Activated T-helper 1 cell treated with Interleukin-2 at 50 U/mL for 16 hours (primary cell): ENCODE measurements around the gene CD247.
"Not testable (repeated sequence)": the region's sequence is repeated elsewhere in the genome, so short reads cannot be mapped to it uniquely, and the experiment has no call there.

Experiments used
- DNase-seq: peaks from one replicate; pipeline ENCODE4 v3.0.0-alpha.2; 2020; ENCODE audit warnings: low read depth

The CD247 gene

DNA sequence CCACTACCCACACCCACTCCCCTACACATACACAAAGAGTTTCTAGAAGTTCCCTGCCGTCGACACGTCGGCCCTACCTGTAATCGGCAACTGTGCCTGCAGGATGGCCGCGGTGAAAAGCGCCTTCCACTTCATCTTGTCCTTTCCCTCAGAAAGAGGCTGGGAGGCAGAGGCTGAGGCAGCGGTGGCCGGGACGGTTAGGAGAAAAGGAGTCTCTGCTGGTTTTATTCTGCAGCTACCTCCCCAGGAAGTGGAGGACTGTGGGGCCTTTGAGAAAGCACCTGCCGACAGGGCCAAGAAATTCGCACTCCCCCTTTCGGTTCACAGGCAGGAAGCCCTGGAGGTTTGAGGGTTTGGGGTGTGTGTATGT is at the start of gene CD247:
TSS of gene CD247 (minus strand) at position 199 of the 370 bp plus-strand sequence. CDS start at position 135, 64 bp downstream.
- DNase-seq, result peak; percentile 62

DNA sequence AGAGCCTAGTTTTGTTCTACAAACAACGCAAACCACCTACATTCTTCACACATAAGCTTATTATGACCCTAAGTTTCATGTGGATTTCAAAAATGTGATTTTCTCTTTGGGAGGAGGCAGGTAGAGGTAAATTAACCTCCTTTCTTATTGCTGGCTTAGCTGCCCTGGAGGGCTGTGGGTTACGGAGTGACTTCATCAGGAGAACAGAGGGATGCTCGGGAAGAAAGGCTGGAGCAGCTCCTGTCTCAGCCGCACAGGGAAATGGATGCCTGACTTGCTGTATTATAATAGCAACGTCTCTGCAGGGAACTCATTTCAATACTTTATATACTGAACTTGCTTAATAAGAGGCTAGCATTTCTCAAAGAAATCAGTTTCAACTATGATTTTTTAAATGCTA is 49.3 kb upstream of the CD247 start:
- DNase-seq, result no peak

DNA sequence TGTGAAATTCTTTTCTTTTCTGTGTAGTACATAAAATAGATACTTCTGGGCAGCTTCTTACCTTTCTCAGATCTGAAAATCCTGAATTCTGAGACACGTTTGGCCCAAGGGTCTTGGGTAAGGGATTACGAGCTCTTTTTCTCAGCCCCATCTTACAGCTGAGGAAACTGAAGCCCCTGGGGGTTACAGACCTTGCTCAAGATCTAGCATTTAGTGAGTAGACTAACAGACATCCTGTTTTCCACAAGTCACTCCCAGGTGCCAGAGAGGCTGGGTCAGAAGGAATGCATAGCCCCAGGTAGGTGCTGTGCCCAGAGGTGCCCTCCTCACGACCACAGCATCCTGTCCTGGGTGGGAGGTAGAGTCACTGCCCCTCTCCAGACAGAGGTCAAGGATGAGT is 48.4 kb upstream of the CD247 start:
- no peak for DNase-seq

DNA sequence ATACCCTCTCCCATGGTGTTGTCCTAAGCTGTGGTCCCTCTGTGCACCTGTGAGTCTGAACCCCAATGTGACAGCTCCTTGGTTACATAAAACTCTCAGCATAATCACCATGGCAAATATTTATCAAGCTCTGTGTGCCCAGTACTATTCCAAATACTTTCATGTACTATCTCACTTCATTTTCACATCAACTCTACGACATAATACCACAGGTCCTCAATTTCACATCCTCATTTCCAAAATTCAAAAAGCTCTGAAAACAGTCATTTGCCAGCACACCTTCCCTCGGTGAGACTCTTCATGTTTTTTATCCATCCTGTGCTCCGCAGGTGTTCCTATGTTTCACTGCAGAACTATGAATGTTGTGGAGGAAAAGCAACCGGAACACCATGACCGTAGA is 47.6 kb upstream of the CD247 start:
- no peak for DNase-seq

DNA sequence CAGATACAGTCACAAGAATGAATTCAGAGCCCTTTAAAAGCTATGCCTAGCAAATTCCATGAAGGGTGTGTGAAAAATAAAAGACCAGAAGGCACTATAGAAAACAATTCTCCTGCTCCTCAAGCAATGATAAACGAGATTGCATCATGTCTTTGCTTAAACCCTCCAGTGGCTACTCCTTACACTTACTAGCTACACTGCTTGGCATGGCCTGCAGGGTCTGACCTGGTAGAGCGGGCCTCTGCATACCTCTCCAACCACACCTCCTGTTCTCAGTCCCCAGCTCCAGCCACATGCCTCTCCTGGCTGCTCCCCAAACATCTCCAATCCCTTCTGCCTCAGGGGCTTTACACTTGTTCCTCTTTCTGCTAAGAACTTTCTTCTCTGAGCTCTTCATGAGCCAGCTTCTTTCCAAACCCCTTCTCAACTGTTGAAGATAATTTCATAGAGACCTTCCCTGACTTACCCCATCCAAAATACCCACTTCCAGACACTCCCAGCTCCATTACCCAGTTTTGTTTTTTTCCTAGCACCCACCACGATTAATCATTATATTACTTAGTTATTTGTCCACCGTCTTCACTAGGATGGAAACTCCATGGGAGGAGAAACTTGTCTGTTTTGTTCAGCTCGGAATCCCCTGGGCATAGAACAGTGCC is 46.4 kb upstream of the CD247 start:
- DNase-seq, result no peak

DNA sequence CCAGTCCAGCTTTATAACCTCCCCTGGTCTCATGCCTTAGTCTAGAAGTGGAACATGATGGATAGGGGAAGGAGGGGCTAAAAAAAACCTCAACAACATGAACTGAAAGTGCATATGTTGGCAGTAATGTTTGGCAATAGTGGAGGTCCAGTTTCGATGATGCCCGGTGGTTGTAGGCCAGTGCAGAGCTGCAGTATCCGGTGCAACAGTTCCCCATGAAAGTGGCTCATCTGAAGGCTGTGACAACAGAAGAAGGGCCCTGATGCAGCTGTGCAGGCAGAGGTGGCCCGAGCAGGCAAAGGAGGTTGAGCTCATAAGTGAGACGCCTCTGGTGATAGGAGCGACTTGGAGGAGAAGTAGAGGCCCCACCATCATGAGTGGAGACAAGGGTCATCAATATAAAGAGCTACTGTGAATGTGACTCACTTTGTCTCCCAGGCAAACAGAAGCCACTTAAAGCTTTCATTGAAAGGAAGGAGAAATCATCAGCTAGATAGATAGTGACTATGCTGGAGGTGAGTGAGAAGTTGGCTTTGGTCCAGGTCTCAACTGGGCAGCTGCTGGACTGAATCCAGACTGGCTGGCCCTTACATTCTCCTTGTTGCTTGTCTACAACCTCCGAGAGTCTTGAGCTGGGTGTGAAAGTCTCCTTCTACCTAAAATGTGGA is 45.4 kb upstream of the CD247 start:
- DNase-seq, result no peak

DNA sequence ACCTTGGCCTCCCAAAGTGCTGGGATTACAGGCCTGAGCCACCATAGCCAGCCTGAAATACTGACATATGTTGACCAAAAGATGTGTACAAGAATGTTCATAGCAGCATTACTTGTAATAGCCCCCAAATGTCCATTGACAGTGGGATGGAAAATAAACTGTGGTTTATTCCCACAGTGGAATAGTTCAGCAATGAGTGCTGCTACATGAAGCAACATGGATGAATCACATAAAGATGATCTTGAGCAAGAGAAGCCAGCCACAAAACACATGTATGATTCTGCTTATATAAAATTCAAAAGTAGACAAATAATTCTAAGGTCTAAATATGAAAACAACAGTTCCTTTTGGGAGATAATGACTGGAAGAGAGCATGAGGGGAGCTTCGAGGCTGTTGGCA is 44.4 kb upstream of the CD247 start:
- no peak for DNase-seq

DNA sequence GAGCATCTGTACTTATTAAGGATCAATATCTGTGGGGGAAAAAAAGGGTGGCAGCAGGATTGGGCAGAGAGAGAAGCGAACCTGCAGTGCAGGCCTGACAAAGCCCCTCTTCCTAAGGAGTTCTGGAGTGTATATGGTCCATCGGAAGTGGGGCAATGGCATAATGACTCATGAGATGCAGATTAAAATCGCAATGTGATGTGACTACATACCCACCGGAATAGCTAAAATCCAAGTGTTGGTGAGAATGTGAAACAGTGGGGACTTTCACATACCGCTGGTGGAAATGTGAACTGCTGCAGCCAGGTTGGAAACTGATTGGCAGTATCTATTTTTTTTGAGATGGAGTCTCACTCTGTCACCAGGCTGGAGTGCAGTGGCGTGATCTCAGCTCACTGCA is 43.4 kb upstream of the CD247 start:
- no peak for DNase-seq

DNA sequence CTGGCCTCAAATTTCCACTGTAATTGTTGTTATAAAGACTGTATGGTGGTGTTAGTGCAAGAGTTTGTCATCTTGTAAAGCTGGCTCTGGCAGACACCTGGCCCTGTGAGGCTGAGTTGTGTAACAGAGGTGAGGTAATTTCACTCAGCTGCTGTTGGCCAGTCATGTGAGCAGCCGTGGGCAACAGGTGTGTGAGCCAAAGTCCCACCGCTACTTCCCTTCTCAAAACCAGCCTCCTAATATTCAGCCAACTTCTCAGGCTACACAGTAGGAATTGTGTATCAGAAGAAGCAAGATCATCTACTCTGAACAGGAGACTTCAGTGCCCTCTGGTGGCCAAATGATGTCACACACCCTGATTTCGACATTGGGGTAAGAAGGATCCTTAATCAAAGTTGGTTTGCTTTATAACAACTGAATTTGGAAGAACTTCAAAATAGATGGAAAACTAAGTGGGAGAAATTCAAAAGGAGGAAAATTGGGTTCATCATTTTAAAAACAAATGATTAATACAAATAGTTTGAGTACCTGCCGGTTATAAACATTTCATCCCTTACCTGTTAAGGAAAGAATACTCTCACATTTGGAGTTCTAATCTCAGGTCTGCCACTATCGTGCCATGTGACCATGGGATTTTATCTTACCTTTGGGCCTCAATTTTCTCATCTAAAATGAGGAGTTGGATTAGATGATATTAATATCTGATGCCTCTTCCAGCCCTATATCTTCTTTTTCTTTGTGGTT is 37.8 kb upstream of the CD247 start:
- peak; percentile 53 for DNase-seq

DNA sequence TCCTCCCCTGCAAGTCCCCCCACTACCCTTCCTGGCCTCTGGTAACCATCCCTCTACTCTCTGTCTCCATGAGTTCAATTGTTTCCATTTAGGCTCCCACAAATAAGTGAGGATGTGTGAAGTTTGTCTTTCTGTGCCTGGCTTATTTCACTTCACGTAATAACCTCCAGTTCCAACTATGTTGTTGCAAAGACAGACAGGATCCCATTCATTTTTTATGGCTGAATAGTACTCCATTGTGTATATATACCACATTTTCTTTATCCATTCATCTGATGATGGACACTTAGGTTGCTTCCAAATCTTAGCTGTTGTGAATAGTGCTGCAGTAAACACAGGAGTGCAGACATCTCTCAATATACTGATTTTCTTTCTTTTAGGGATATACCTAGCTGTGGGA is 36.7 kb upstream of the CD247 start:
- not testable (repeated sequence) for DNase-seq

DNA sequence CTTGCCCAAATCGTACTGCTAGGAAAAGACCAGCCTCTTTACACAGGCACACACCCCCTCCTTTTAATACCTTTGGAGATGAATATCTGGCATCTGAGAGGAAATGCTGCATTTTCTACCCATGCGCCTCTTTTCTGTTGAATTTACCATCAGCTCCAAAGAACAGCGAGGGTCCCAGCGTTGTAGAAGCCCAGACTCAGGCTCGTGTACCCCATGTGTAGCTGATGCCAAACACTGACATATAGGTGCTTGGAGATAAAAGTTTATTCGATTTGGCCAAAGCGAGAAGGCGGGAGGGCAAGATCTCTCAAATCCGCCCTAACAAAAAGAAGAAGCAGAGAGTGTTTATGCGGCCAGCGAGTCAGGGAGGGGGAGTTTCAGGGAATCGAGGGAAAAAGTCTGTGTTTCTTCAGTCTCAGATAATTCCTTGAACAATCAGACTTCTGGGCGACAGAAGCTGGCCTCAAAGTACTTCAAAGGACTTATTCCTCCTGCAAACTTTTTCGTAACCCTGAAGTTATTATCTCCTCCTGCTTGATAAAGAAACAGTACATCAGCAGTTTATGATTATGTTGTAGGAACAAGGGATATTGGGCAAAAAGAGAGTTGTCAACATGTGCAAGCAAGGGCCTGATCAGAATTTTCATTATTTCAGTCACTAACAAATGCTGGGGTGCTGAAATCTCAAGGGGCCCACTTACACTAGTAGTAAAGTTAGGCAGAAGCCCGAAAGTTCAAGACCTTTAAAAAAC is 35.9 kb upstream of the CD247 start:
- no peak for DNase-seq

DNA sequence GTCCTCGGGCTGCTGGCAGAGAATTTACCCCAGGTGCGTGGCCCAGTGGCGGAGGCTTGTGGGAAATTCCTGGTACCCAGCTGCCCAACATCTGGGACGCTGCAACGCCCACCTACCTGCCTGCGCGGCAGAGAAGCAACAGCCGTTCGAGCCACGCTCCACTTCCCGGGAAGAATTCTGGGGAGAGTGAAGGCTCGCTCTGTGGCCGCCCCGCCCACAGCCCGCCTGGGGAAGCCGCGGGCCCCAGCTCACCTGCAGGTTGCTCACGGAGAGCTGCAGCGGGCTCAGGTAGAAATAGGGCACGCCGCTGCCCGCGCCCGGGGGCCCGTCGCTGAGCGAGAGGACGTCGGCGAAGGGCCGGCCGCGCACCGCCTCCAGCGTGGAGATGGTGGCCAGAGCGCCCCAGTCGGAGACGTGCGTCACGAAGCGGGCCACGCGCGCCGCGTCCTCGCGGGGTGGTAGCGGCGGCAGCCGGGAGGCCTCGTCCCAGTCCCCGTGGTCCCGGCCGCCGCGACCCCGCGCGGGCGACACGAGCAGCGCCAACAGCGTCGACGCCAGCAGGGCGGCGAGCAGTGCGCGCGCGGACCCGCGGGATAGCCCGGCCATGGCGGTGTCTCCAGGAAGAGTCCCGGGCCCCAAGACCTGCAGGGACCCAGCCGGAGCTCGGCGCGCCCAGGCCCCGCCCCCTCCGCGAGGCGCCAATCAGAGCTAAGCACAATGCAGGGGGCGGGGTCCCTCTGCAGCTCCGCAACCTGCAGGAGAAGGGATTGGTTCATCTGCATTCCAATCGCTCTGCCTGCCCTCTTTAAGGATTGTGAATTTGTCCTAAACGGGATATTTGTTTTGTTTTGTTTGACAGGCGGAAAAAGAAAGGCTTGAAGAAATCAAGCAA is 35.1 kb upstream of the CD247 start, which contains the start of gene CREG1:
TSS of gene CREG1 (minus strand) at position 627 of the 892 bp plus-strand sequence.
- peak; percentile 82 for DNase-seq

DNA sequence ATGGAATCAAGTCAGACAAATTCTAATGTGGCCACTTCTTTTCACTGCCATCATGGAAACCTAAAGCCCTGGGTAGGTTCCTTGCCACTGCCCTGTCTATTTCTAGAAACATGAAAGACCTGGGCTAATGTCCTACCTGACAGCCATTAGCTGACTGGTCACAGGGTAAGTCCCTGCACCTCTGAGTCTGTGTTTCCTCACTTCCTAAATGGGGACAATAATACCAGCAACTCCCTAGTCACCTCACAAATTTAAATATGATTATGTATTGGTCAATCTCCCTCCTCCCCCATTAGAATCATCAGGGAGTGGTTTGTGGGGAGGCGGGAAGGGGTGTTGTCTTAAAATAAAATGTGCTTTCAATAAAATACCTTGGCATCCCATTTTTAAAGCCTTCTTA is 33.0 kb upstream of the CD247 start:
- no peak for DNase-seq

DNA sequence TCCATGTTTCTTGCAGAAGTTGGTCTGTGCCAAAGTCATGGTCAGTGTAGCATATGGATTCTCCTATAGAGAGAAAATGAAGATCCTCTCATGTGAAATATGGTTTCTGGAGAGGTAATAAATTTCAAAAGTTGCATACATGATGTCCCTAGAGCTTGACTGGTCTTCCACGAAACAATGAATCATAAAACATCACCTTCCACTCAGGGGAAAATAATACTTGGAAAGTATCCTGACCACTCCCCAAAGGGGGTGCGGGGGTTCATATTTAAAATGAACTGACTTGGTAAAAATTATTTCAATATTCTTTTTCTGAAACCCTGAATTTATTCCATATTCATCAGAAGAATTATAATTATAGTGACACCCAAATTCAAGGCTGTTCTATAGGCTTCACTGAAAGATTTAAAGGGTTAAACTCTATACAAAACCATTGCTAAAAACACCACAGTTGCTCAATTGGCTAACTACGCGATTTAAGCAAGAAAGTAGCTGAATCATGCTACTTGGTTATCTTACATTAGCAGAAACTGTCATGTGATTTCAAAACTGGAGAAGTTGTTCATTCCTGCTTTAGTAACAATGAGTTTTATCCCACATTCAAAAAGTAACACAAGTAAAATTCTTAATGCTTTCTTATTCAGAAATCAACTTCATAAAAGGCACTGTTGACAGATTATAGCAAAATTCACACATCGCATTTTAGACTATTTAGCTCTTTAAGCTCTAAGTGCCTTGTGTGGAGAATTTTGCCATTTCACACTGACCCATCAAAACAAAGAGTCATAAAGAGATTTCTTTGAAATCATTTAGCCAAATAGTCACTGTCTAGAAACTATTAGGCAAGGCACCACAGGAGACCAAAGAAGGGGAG is 30.0 kb upstream of the CD247 start:
- no peak for DNase-seq

DNA sequence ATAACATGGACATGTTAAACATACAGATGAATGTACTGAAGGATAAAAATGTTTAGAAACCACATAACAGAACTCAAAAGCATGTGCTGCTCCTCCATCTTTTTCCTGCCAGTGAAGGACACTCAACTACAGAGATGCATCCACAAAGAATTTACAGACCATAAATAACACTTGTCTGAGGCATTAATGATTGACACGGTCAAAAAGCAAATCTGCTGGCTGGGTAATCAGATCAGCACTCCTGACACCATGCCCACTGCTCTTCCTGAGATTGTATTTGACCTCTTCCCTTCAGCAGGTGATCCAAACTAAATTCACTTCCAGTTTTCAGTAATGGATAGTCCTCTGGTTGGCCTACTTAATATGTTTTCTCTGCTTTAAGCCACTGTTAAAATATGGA is 28.6 kb upstream of the CD247 start:
- DNase-seq, result no peak

DNA sequence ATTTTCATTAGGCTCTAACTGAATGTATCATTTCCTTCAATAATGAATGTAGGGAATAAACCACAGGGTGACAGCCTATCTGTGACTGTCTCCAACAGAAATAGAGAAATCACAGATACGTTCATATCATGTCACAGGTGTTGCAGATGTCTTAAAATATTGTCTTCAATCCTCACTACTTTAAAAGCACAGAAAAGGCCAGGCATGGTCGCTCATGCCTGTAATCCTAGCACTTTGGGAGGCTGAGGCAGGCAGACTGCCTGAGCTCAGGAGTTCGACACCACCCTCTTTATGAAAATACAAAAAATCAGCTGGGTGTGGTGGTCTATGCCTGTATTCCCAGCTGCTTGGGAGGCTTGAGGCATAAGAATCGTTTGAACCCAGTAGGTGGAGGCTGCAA is 27.0 kb upstream of the CD247 start:
- DNase-seq, result no peak

DNA sequence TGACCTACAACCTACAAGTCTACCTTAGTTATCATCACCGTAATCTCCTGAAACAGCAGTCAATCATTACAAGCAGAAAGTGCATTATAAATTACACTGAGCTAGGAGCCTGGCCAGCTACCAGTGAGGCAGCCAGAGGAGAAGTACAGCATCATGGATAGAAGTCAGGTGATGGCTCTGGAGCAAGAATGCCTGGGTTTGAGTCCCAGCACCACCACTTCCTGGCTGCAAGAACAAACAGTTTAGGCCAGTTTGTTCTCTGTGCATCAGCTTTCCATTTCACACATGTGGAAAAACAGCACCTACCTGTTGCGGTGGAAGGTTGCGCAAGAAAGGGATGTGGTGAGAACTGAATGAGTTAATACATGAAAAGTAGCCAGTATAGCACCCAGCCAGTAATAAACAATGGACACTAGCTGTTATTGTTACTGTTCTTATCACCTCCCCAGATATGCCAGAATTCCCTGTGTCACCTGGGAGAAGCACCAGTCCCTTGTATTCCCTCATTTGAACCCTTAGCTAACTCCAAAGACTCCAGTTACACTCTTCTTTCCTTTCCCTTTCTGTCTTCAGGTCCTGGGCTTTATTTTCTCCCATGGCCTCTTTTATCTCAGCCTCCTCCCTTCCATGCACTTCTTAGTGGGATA is 26.2 kb upstream of the CD247 start:
- no peak for DNase-seq

DNA sequence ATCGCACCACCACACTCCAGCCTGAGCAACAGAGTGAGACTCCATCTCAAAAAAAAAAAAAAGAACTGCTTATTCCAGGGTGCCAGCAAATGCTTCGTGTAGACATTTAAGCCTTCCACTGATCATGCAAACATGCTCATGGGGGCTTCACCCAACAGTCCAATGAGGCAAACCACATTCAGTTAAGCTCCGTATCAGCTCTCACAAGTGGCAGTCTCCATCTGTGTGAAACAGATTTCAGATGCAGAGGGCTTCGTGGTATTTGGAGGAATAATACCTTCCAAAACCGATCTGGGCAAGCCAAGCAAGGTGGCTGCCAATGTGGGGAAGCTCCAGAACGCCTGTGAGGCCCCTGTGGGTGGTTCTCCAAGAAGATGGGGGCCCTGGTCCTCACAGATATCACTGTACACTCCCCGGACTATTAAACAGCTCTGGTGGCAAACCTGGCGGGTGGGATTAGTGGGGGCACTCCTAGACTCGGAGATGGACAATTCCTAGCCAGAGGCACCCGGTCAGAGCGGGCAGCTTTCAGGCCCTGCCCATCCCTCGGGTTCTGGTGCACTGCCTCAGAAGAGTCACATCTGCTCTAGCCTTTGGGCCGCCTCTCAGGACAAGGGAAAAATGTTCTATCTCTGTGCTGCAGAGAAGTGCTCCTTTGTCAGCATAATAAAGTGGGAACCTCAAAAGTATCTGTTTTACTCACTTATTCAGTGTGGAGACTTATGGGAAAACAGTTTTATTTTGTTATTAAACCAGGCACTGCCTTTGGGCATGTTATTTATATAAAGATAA is 25.1 kb upstream of the CD247 start:
- DNase-seq, result no peak
